ENCODE measurements around the gene PHTF1. TPM values are rescaled to one million over a fixed set of nuclear protein-coding genes. Genes with fewer than 3 reads are reported as not detected.
A peak's percentile ranks its signal among the peaks of the same experiment; 100 is the strongest.

PHTF1 gene
- total RNA-seq, 4 donors from 2014 or later: 1.5 to 4.8 (median 2.7) TPM

DNA sequence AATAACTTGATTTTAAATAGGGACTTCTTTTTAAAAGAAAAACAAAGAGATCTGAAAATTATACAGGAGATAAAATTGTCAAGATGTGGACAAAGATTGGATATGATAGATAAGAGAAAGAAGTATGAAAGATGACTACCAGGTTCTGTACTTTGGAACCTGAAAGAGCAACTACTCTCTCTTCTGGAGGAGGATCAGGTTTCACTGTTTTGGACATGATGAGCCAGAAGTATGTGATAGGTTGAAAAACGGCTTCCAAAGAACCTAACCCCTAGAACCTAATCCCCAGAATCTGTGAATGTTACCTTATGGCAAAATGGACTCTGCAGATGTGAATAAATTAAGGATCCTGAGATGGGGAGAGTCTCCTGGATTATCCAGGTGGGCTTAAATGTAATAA lies 26.8 kb upstream of the PHTF1 start:
- H3K4me1 ChIP-seq: peaks cover 27% of the 10 kb centered on the region

GRCh38 chr1:113784104-113784779 lies 25.0 kb upstream of the PHTF1 start:
- Histone ChIP-seq H3K27ac (peak overlapping the region; percentile 27), H3K4me3 (no peak overlapping the region), H3K27me3 (no peaks in the 10 kb centered on the region), H3K4me1 (peaks cover 30% of the 10 kb centered on the region), H3K9me3 (no peaks in the 10 kb centered on the region), H3K36me3 (no peaks in the 10 kb centered on the region)
- TF ChIP-seq CTCF (IDR thresholded peaks at IDR 0.05) (no peak), POLR2AphosphoS5 (IDR thresholded peaks at IDR 0.05) (no peak)
- DNase-seq (ENCODE audit: low spot score in 2 of 2): no peak
- WGBS: 72% methylated on average over 5 of the region's 5 CpGs

More for the DNA sequence above, 26.8 kb upstream of the PHTF1 start:
- Histone ChIP-seq H3K9me3 (no peaks in the 10 kb centered on the region), H3K27ac (no peak overlapping the region), H3K27me3 (no peaks in the 10 kb centered on the region), H3K4me3 (no peak overlapping the region), H3K36me3 (no peaks in the 10 kb centered on the region)
- DNase-seq (ENCODE audit: low spot score in 2 of 2): no peak
- 47% methylated on average over 1 of the region's 1 CpG for WGBS
- no peak for TF ChIP-seq POLR2AphosphoS5 (IDR thresholded peaks at IDR 0.05)
- no peak for TF ChIP-seq CTCF (IDR thresholded peaks at IDR 0.05)
- no peak for TF ChIP-seq EP300 (IDR thresholded peaks at IDR 0.05)
- TF ChIP-seq POLR2A (IDR thresholded peaks at IDR 0.05): no peak

DNA sequence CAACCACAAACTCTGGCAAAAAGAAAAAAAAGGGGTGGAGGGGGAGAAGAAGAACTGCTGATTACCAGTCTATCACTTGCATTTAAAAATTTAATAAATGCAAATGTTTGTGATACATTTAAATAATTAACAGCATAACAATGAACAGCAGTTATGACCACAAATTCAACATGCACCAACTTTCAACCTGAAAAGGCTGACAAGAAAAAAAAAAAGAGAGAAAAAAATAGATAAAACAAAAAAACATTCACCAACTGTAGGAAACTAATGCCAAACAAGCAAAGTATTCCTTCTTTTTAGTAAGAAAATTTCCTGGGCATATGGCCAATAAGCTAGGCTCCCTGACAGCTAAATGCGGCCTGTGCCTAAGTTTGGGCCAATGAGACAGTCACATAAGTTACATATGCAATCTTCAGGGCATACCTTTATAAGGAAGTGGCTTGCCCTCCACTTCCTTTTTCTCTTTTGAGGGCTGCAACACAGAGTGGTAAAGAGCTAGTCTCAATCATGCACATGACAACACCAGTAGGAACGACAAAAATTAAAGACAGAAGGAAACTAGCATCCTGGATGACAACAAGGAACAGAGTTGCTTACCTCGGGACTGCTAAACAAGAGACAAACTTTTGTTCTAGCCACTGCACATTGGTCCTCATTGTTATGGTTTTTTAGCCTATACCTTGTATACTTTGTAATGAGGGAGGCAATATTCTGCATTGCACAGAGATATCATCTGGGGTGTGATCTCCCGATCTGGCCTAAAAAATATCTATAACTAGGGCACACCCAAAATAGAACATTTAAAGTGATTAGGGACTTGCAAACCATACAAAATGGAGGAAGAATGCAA lies 24.2 kb upstream of the PHTF1 start:
- H3K27me3 ChIP-seq: no peaks in the 10 kb centered on the region
- DNase-seq (ENCODE audit: low spot score in 2 of 2): no peak
- 19% methylated on average over 4 of the region's 4 CpGs for WGBS
- H3K27ac ChIP-seq: peak overlapping the region; percentile 27
- peaks cover 30% of the 10 kb centered on the region for H3K4me1 ChIP-seq
- no peak overlapping the region for H3K4me3 ChIP-seq
- TF ChIP-seq CTCF (IDR thresholded peaks at IDR 0.05) (no peak), POLR2A (IDR thresholded peaks at IDR 0.05) (no peak), POLR2AphosphoS5 (IDR thresholded peaks at IDR 0.05) (no peak), EP300 (IDR thresholded peaks at IDR 0.05) (no peak)
- H3K9me3 ChIP-seq: no peaks in the 10 kb centered on the region
- no peaks in the 10 kb centered on the region for H3K36me3 ChIP-seq

- H3K27me3 ChIP-seq: no peaks in the 10 kb centered on the region
Observed at GRCh38 chr1:113782406-113782805, 23.1 kb upstream of the PHTF1 start.

More at GRCh38 chr1:113782406-113782805, 23.1 kb upstream of the PHTF1 start:
- no peak overlapping the region for H3K4me3 ChIP-seq
- 30% methylated on average over 2 of the region's 2 CpGs for WGBS
- H3K9me3 ChIP-seq: no peaks in the 10 kb centered on the region
- TF ChIP-seq EP300 (IDR thresholded peaks at IDR 0.05) (no peak), POLR2A (IDR thresholded peaks at IDR 0.05) (no peak), CTCF (IDR thresholded peaks at IDR 0.05) (no peak), POLR2AphosphoS5 (IDR thresholded peaks at IDR 0.05) (no peak)
- no peak overlapping the region for H3K27ac ChIP-seq
- no peak for DNase-seq (ENCODE audit: low spot score in 2 of 2)
- H3K36me3 ChIP-seq: no peaks in the 10 kb centered on the region
- H3K4me1 ChIP-seq: peaks cover 30% of the 10 kb centered on the region
